Measurements from ENCODE around the gene CD7.

GRCh38 chr17:82330322-82331239 is 13.2 kb upstream of the CD7 start:
- no peak for TF ChIP-seq CTCF (IDR thresholded peaks at IDR 0.05)
- TF ChIP-seq POLR2A (IDR thresholded peaks at IDR 0.05), result no peak

All from thyroid gland (tissue), 4 donors.